HG03139 (cell line): ENCODE results near the gene FNIP1.
A peak's percentile ranks its signal among the peaks of the same experiment; 100 is the strongest.
"Not testable (repeated sequence)": the region's sequence is repeated elsewhere in the genome, so short reads cannot be mapped to it uniquely, and the experiment has no call there.

Source experiments
- ATAC-seq: cut with Tn5 transposase; IDR thresholded peaks from one replicate; pipeline ENCODE4 v1.9.1; 2021; ENCODE audit not compliant: unreplicated experiment

The FNIP1 gene

DNA sequence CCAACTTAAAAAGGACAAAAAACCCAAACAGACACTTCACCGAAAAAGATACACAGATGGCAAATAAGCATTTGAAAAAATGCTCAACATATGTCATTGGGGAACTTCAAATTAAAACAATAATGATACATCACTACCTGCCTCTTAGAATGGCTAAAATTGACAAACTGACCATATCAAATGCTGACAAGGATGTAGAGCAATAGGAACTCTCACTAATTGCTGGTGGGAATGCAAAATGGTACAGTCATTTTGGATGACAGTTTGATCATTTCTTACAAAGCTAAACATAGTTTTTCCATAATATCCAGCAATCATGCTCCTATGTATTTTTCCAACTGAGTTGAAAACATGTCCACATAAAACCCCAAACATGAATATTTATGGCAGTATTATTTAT is 102.9 kb downstream of the FNIP1 start:
- no peak for ATAC-seq

DNA sequence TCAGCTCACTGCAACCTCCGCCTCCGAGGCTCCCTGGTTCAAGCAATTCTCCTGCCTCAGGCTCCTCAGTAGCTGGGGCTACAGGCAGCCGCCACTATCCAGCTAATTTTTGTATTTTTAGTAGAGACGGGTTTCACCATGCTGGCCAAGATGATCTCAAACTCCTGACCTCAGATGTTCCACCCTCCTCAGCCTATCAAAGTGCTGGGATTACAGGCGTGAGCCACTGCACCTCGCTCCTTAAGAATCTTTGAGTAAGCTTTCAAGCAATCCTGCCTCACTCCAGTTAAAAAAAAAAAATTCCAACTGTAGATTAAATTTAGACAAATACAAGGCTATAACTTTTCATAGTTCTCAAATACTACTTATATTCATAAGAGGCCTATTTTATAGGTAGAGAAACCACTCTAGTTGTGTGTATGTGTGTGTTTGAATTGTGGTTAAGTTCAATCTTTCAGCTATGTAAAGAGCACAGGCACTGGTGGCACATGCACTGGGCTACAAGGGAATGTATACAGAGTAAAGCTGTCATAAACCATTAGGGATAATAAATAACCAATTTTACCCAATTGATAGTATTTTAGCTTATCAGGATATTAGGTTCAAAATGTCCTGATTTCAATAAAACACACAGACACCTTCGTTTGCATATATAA is 111.2 kb downstream of the FNIP1 start:
- ATAC-seq, result no peak

GRCh38 chr5:131684595-131684994 is 112.2 kb downstream of the FNIP1 start:
- ATAC-seq, result no peak

DNA sequence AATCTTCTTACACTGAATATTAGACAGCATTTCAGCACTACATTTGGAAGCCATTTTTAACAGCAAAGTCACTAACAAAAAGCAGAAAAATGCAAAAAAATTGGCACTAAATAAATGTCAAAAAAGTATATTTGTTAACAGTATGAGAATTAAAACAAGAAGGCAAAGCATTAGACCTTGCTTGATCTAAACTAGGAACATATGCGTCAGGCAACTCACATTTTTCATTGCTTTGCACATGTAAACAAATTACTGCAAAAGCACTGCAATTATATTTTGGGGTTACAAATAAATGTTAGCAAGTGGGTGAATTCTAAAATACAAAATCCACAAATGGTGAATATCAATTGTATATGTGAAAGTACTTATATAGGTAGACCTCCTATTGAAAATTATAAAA is 112.8 kb downstream of the FNIP1 start:
- ATAC-seq, result no peak

DNA sequence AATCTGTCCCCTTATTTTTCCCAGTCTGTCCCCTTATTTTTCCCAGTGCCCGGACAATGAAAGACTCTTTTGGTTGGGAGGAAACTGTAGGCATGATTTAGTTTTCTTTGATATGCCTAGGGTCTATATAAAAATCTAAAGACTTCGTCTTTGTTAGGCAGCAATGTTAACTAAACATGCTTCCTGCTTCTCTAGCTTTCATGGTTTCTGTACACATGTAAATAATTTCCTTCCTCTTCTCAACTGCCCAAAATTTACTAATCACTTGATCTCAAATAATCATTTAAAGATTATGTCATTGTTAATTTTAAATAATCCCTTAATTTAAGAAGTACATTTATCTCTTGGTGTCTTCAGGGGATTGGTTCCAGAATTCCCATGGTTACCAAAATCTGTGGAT is 114.0 kb downstream of the FNIP1 start:
- ATAC-seq, result no peak

DNA sequence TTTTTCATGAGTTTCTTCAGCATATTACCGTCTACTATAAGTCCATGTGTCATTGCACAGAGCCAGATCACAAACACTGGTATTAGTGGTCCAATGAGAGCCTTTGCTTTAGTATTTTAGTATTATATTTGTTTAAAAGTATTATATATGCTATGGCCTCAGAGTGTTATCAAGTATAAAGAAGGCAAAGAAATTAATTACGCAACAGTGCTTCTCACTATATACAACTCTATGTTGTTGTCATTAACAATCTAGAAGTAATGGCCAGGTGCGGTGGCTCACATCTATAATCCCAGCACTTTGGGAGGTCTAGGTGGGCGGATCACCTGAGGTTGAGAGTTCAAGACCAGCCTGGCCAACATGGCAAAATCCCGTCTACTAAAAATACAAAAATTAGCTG is 114.6 kb downstream of the FNIP1 start:
- no peak for ATAC-seq

GRCh38 chr5:131679911-131680310 is 116.9 kb downstream of the FNIP1 start:
- no peak for ATAC-seq

DNA sequence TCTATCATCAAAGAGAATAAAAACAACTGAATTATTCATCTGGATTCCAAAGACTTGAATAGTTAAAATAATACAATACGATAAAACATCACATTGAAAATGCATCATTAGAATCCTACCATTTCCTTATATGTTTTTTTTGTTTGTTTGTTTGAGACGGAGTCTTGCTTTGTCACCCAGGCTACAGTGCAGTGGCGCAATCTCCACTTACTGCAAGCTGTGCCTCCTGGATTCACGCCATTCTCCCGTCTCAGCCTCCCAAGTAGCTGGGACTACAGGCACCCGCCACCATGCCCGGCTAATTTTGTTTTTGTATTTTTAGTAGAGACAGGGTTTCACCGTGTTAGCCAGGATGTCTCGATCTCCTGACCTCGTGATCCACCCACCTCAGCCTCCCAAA is 118.5 kb downstream of the FNIP1 start:
- not testable (repeated sequence) for ATAC-seq

GRCh38 chr5:131677115-131677514 is 119.7 kb downstream of the FNIP1 start:
- ATAC-seq, result no peak

DNA sequence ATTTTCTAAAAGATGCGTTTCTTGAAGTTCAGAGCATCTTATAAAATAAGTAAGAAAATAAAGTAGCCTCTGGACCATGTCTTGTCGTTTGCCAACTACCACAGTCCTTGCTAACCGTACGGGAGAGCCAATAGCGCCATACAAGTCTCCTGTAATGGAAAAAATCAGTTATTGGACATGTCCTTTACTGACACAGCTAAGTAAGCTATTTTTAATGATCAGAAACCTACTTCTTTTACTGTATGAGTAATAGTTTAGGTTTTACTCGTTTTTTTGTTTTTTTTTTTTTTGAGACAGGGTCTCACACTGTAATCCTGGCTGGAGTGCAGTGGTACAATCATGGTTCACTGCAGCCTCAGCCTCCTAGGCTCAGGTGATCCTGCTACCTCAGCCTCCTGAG is 124.0 kb downstream of the FNIP1 start:
- peak; percentile 14 for ATAC-seq

GRCh38 chr5:131671994-131672655 is 124.7 kb downstream of the FNIP1 start:
- ATAC-seq, result no peak

GRCh38 chr5:131671409-131671808 is 125.4 kb downstream of the FNIP1 start:
- no peak for ATAC-seq

- ATAC-seq, result no peak
Observed at GRCh38 chr5:131664929-131665328, 131.9 kb downstream of the FNIP1 start.

DNA sequence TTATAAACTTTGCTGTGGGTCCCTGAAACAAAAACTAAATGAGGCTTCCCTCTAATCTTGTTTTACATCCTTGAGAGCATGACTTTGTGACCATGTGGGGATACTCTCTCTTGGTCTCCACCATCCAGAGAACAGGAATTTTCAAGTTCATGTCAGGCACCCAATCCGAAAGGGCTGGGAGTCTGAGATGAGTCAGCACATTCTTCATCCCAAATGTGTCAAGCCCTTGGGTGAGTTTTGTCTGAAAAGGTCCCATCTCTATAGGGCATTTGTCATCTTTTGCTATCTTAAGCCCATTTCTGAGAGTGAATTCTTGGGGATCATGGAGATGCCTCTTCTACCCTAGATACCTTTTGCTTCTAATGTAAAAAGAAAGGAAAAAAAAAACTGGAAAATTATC is 134.9 kb downstream of the FNIP1 start:
- no peak for ATAC-seq

DNA sequence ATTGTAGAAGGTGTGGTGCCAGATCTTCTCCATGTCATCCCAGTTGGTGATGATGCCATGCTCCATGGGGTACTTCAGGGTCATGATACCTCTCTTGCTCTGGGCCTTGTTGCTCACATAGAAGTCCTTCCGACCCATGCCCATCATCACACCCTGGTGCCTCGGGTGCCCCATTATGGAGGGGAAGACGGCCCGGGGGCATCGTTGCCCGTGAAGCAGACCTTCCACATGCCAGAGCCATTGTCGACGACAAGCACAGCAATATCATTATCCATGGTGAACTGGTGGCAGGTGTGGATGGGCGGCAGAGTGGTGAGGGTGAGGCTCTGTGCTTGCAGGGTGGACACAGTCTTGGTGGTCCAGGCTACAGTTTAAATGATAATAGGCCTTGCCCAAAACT is 137.0 kb downstream of the FNIP1 start:
- ATAC-seq, result no peak

GRCh38 chr5:131659290-131659689 is 137.5 kb downstream of the FNIP1 start:
- no peak for ATAC-seq

DNA sequence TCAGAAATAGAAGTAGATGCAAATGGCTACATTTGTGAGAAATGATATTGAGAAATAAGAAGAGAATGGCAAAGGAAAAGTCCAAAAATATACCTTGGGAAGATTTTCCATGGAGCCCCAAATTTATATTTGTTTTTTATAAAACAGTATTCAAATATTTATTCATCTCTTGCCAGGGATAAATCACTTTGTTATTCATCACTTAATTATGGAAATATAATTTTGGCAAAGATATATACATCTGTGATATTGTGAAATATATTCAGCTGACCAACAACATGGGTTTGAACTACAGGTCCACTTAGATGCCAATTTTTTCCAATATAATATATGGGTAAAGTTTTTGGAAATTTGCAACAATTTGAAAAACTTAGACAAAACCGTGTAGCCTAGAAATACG is 142.0 kb downstream of the FNIP1 start:
- ATAC-seq, result no peak

DNA sequence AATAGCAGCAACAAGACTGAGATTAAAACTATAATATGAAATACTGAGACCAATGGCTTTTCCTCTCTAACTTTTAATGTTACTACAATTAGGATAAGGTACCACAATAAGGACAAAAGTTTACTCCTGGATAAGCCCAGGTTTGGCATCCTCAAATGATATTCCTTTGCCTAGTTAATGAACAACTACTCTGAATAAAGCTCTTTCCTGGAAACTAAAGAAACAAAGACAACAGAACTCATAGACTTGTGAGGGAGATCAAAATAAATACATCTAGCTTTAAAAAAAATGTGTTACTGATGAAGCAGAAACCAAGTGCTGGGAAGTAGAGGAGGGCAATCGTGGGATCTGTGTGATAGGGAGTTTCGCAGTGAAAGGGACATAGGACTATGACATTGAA is 142.5 kb downstream of the FNIP1 start:
- ATAC-seq, result no peak

- no peak for ATAC-seq
Observed at GRCh38 chr5:131649161-131649560, 147.7 kb downstream of the FNIP1 start.

GRCh38 chr5:131647048-131647769 is 149.6 kb downstream of the FNIP1 start:
- peak; percentile 73 for ATAC-seq

DNA sequence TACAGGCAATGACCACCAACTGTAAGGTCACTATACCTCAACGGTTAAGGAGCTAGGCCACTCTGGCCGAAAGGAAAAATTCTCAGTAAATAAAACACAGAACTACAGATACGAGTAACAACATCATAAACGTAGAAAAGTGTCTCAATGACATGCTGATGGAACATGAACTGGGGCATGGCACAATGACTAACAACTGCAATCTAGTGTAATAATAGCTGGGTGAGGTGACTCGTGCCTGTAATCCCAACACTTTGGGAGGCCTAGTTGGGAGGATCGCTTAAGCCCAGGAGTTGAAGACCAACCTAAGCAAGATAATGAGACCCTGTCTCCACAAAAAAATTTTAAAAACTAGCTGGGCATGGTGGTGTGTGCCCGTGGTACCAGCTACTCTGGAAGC is 152.0 kb downstream of the FNIP1 start:
- no peak for ATAC-seq

DNA sequence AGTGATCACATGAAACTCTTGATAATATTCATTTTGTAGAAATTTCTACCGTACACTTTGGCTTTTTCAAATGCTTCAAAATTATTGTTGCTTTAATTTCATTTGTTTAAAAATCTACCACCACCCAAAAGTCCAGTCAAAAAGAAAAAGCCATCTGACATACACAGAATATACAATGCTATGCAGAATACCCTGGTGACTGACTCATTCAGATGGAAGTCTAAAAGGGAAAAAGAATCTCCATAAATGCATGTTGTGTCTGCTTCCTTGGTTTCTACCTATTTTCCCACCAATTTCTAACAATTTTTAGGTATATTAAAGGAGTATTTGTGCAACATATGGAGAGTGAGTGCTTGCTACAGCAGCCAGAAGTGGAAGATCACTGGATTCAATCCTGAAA is 152.4 kb downstream of the FNIP1 start:
- no peak for ATAC-seq
